Measurements from ENCODE around the gene IL2RA. TPM values are rescaled to one million over a fixed set of nuclear protein-coding genes. Genes with fewer than 3 reads are reported as not detected.

Gene IL2RA
- total RNA-seq, 4 donors from 2014 or later, result 0.15 to 0.28 TPM; not detected in 2

GRCh38 chr10:6019796-6020195, 42.4 kb downstream of the IL2RA start:
- Histone ChIP-seq H3K4me3 (no peak overlapping the region), H3K36me3 (no peaks in the 10 kb centered on the region), H3K27me3 (no peaks in the 10 kb centered on the region), H3K9me3 (no peaks in the 10 kb centered on the region), H3K27ac (no peak overlapping the region), H3K4me1 (no peaks in the 10 kb centered on the region)
- TF ChIP-seq CTCF (IDR thresholded peaks at IDR 0.05) (no peak), POLR2A (IDR thresholded peaks at IDR 0.05) (no peak)
- intact Hi-C loops (cut with DNase I; ENCODE audit: low total_unique reads), result no loop called here
- no peak for DNase-seq

DNA sequence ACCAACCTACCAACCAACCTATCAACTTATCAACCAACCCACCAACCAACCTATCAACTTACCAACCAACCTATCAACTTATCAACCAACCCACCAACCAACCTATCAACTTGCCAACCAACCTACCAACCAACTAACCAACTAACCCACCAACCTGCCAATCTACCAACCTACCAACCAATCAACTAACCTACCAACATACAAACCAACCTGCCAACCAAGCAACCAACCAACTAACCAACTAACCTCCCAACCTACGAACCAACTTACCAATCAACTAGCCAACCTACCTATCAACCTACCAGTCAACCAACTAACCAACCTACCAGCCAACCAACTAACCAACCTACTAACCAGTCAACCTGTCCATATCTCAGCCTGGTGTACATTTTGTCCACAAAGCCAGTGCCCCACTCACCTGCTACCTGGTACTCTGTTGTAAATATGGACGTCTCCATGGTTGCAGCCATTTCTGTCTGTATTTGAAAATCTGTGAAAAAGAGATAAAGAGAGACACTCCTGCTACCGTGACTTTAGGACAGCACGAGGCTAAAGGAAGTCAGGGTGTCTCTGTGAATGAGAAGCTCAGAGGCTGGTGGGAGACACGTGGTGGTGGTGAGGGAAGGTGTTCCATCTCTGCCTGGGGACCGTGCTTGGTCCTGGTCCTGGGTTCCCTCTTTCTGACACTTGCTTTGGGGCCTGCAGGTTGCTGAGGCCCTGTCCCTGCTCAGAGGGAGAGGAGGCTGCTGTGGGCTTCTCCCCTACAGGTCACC, 43.0 kb downstream of the IL2RA start:
- H3K4me3 ChIP-seq, result no peak overlapping the region
- H3K27me3 ChIP-seq, result no peaks in the 10 kb centered on the region
- DNase-seq, result no peak
- H3K9me3 ChIP-seq, result no peaks in the 10 kb centered on the region
- H3K36me3 ChIP-seq, result no peaks in the 10 kb centered on the region
- TF ChIP-seq CTCF (IDR thresholded peaks at IDR 0.05) (no peak), POLR2A (IDR thresholded peaks at IDR 0.05) (no peak)
- H3K27ac ChIP-seq, result peak overlapping the region; percentile 47 to 58
- intact Hi-C loops (cut with DNase I; ENCODE audit: low total_unique reads), result no loop called here
- no peaks in the 10 kb centered on the region for H3K4me1 ChIP-seq

DNA sequence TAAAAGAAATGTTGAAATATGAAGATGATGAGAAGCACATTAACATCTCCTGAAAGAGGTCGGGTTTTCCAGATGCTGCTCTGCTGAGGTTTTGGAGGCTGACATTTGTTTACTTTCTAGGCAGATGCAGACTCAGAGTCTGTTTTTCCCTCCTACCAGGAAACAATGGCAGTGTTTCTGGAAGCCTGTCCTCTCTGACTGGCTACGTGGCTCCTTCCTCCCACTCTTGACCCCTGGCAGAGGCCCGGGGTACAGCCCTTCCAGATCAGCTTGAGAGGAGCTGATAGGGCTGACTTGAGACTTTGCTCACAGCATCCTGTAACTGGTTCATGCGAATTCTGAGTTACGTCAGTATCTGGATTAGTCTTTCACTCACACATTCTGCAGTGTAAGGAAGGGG, 43.7 kb downstream of the IL2RA start:
- peak; percentile 57 to 74 for DNase-seq
- Histone ChIP-seq H3K27me3 (no peaks in the 10 kb centered on the region), H3K4me3 (no peak overlapping the region), H3K27ac (peak overlapping the region; percentile 47 to 58), H3K4me1 (no peaks in the 10 kb centered on the region), H3K9me3 (no peaks in the 10 kb centered on the region), H3K36me3 (no peaks in the 10 kb centered on the region)
- TF ChIP-seq CTCF (IDR thresholded peaks at IDR 0.05), result no peak
- intact Hi-C loops (cut with DNase I; ENCODE audit: low total_unique reads), result no loop called here

GRCh38 chr10:6017781-6018354, 44.3 kb downstream of the IL2RA start:
- Histone ChIP-seq H3K4me1 (no peaks in the 10 kb centered on the region), H3K27ac (peak overlapping the region; percentile 47 to 58), H3K9me3 (no peaks in the 10 kb centered on the region), H3K4me3 (no peak overlapping the region), H3K27me3 (no peaks in the 10 kb centered on the region), H3K36me3 (no peaks in the 10 kb centered on the region)
- TF ChIP-seq CTCF (IDR thresholded peaks at IDR 0.05) (no peak), POLR2A (IDR thresholded peaks at IDR 0.05) (no peak)
- intact Hi-C loops (cut with DNase I; ENCODE audit: low total_unique reads), result no loop called here
- no peak for DNase-seq

- DNase-seq, result peak; percentile 59 to 79
- Histone ChIP-seq H3K27me3 (no peaks in the 10 kb centered on the region), H3K36me3 (no peaks in the 10 kb centered on the region), H3K4me3 (no peak overlapping the region), H3K27ac (peak overlapping the region; percentile 27 to 70), H3K4me1 (no peaks in the 10 kb centered on the region), H3K9me3 (no peaks in the 10 kb centered on the region)
- intact Hi-C loops (cut with DNase I; ENCODE audit: low total_unique reads), result no loop called here
- TF ChIP-seq POLR2A (IDR thresholded peaks at IDR 0.05) (no peak), CTCF (IDR thresholded peaks at IDR 0.05) (peak; percentile 71 to 79 (median 78))
Measured at GRCh38 chr10:6014241-6014761, 47.9 kb downstream of the IL2RA start.
